OCI-LY7 (cell line): ENCODE data around the gene LOC128125822.

ENCODE experiments used
- CTCF ChIP-seq: fragments of 200-600 bp; sonication (generic); conservative IDR thresholded peaks from 2 replicates; pipeline ENCODE4 v1.5.1; 2014; ENCODE audit warnings: mild to moderate bottlenecking, antibody characterized with exemption, low read length, moderate library complexity, mixed read lengths
- EZH2phosphoT487 ChIP-seq: fragments of 200-600 bp; sonication (generic); IDR thresholded peaks from 2 replicates; pipeline ENCODE4 v1.6.1; 2018; ENCODE audit warnings: low read depth, borderline replicate concordance, mild to moderate bottlenecking, mixed run types, antibody characterized with exemption, low read length, moderate library complexity, mixed read lengths

- no peak for TF ChIP-seq CTCF
- no peak for TF ChIP-seq EZH2phosphoT487
Observed at GRCh38 chr6:63597141-63598048, 25.1 kb downstream of the LOC128125822 start.
